Activated CD4-positive, alpha-beta T cell treated with anti-CD3 and anti-CD28 coated beads, Interleukin-2, amount 10 ng/mL, durations not matched to agents 7 days and 5 days (primary cell): ENCODE measurements around the gene HOXD9. TPM values are rescaled to one million over a fixed set of nuclear protein-coding genes. Genes with fewer than 3 reads are reported as not detected.

Experiments
- CTCF ChIA-PET: fragments of 350-600 bp; sonication (Branson Sonifier 250); formaldehyde crosslinking; loops from one replicate; lab custom pipeline; 2021; ENCODE audit warnings: antibody characterized with exemption; lab: Charles Lee
- POLR2A ChIA-PET: fragments of 350-600 bp; sonication (Branson Sonifier 250); formaldehyde crosslinking; loops from one replicate; lab custom pipeline; 2021; ENCODE audit warnings: antibody characterized with exemption; lab: Charles Lee
- DNase-seq: peaks from one replicate; pipeline ENCODE4 v3.0.0-alpha.2; 2020
- H3K27ac Mint-ChIP-seq: one replicate; pipeline ENCODE4 v1.8.0; 2021; ENCODE audit warnings: mild to moderate bottlenecking, moderate library complexity, mixed read lengths
- H3K27me3 Mint-ChIP-seq: one replicate; pipeline ENCODE4 v1.8.0; 2021; ENCODE audit warnings: mixed read lengths
- H3K36me3 Mint-ChIP-seq: one replicate; pipeline ENCODE4 v1.8.0; 2021; ENCODE audit warnings: low read depth, mixed read lengths
- H3K4me1 Mint-ChIP-seq: one replicate; pipeline ENCODE4 v1.8.0; 2021; ENCODE audit warnings: mixed read lengths
- H3K4me3 Mint-ChIP-seq: one replicate; pipeline ENCODE4 v1.8.0; 2021; ENCODE audit warnings: mild to moderate bottlenecking, moderate library complexity, mixed read lengths
- H3K9me3 Mint-ChIP-seq: one replicate; pipeline ENCODE4 v1.8.0; 2021; ENCODE audit warnings: mixed read lengths
- total RNA-seq, 2 experiments: library from RNA; stranded (reverse); gene quantifications; one replicate each; pipeline ENCODE4 v1.2.3, GENCODE V29; 2021

Gene HOXD9
- total RNA-seq, 2 experiments from 2014 or later = not detected

DNA sequence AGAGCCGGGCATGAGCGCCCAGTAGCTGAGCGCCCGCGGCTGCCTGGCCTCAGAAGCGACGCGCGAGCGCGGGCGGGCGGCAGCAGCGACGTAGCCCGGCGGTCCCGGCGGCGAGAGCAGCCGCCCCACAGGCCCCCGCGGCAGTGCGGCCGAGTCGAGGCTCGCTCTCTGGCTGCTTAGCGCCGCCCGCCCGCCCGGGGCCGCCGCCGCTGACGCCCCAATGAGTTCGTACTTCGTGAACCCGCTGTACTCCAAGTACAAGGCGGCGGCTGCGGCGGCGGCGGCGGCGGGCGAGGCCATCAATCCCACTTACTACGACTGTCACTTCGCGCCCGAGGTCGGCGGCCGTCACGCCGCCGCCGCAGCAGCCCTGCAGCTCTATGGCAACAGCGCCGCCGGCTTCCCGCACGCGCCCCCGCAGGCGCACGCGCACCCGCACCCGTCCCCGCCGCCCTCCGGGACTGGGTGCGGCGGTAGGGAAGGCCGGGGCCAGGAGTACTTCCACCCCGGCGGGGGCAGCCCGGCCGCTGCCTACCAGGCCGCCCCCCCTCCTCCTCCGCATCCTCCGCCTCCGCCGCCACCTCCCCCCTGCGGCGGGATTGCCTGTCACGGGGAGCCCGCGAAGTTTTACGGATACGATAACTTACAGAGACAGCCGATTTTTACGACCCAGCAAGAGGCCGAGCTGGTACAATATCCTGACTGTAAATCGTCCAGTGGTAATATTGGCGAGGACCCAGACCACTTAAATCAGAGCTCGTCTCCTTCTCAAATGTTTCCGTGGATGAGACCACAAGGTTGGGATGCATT is 7.8 kb downstream of the HOXD9 start:
- no peaks in the 10 kb centered on the region for H3K9me3 Mint-ChIP-seq
- no peak overlapping the region for H3K4me3 Mint-ChIP-seq
- H3K27me3 Mint-ChIP-seq = peaks cover 83% of the 10 kb centered on the region
- H3K4me1 Mint-ChIP-seq = peaks cover 20% of the 10 kb centered on the region
- DNase-seq = no peak
- H3K27ac Mint-ChIP-seq = no peak overlapping the region
- H3K36me3 Mint-ChIP-seq = no peaks in the 10 kb centered on the region
- ChIA-PET CTCF (interaction anchor here (1.1 to 2.4 kb wide), 4 partner anchors 11 to 60 kb away, joined by 3 to 7 read pairs (median 6); no protein-coding TSS in a partner anchor), POLR2A (no interaction called here)

GRCh38 chr2:176130957-176131847 is 8.7 kb downstream of the HOXD9 start:
- no peak for DNase-seq
- H3K4me1 Mint-ChIP-seq = peaks cover 28% of the 10 kb centered on the region
- CTCF ChIA-PET = interaction anchor here (0.5 to 2.4 kb wide), 10 partner anchors 10 to 507 kb away, joined by 3 to 7 read pairs (median 4); no protein-coding TSS in a partner anchor
- no peaks in the 10 kb centered on the region for H3K36me3 Mint-ChIP-seq
- H3K9me3 Mint-ChIP-seq = no peaks in the 10 kb centered on the region
- peak overlapping the region; percentile 43 for H3K4me3 Mint-ChIP-seq
- POLR2A ChIA-PET = no interaction called here
- peak overlapping the region; percentile 76 for H3K27ac Mint-ChIP-seq
- peaks cover 83% of the 10 kb centered on the region for H3K27me3 Mint-ChIP-seq

DNA sequence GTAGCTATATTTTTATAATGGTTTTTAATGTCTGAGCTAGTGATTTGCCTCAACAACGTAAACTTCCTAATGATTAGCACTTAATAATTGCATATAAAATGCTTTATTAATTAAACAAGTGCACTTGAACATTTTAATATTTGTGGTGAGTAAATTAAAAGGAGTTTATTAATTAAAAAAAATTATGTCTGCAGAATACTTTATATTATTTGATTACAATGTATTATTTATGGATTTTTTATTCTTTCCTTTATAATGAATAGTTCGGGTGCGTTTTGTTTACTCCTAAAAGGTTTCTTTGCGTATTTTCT is 9.3 kb downstream of the HOXD9 start:
- H3K4me1 Mint-ChIP-seq = peaks cover 28% of the 10 kb centered on the region
- CTCF ChIA-PET = interaction anchor here (0.5 to 2.4 kb wide), 10 partner anchors 9 to 506 kb away, joined by 3 to 7 read pairs (median 4); no protein-coding TSS in a partner anchor

GRCh38 chr2:176132205-176133171 is 10.0 kb downstream of the HOXD9 start:
- POLR2A ChIA-PET = no interaction called here

More for the DNA sequence above, 9.3 kb downstream of the HOXD9 start:
- no peak overlapping the region for H3K4me3 Mint-ChIP-seq
- DNase-seq = no peak
- POLR2A ChIA-PET = no interaction called here
- H3K27me3 Mint-ChIP-seq = peaks cover 81% of the 10 kb centered on the region
- no peak overlapping the region for H3K27ac Mint-ChIP-seq
- H3K9me3 Mint-ChIP-seq = no peaks in the 10 kb centered on the region
- no peaks in the 10 kb centered on the region for H3K36me3 Mint-ChIP-seq

DNA sequence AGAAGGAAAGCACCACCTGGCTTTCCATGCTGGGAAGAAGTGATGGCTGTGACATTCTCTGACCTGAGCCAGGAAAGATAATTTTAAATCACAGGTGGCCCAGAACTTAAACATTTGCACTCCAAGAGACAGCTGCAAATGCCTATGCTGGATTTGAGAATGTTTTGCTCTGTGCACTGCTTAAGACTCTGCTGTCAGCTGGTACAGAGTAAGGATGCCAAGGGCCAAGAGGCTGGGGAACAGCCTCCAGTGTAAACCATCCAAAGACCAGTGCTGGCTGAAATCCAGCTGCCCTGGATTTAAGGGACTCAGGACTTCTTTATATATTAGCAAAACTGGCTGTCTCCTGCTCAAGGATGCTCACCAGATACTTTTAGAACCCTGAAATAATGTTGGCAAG is 10.9 kb downstream of the HOXD9 start:
- H3K27ac Mint-ChIP-seq = no peak overlapping the region
- no peak for DNase-seq
- H3K9me3 Mint-ChIP-seq = no peaks in the 10 kb centered on the region
- no peak overlapping the region for H3K4me3 Mint-ChIP-seq
- CTCF ChIA-PET = interaction anchor here (0.5 to 1.9 kb wide), 6 partner anchors 11 to 326 kb away, joined by 3 to 7 read pairs (median 3); no protein-coding TSS in a partner anchor
- peaks cover 83% of the 10 kb centered on the region for H3K27me3 Mint-ChIP-seq
- POLR2A ChIA-PET = no interaction called here
- peaks cover 28% of the 10 kb centered on the region for H3K4me1 Mint-ChIP-seq
- peaks cover 2% of the 10 kb centered on the region for H3K36me3 Mint-ChIP-seq

More at GRCh38 chr2:176132205-176133171, 10.0 kb downstream of the HOXD9 start:
- DNase-seq = peak; percentile 28
- Mint-ChIP-seq H3K9me3 (no peaks in the 10 kb centered on the region), H3K27me3 (peaks cover 83% of the 10 kb centered on the region), H3K27ac (no peak overlapping the region), H3K4me3 (peak overlapping the region; percentile 69), H3K4me1 (peaks cover 28% of the 10 kb centered on the region), H3K36me3 (no peaks in the 10 kb centered on the region)
- CTCF ChIA-PET = interaction anchor here (0.5 to 2.4 kb wide), 16 partner anchors 8 to 506 kb away, joined by 3 to 7 read pairs (median 3); no protein-coding TSS in a partner anchor

DNA sequence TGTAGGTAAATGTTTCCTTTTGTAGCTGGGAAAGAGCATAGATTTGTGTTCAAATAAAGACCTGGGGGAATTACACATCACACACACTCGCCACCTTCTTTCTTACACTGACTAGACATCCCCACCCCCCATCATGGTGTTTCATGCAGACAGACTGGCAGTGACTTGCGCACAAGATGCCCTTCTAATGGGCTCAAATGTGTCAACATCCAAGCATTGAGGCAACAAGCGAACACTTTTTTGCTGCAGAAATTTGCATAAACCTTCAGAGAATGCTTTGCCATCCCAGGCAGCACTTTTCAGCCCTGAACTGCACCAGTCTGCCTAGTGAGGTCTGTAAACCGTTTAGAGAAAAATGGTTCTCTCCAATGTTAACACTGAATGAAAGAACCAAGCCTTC is 11.5 kb downstream of the HOXD9 start:
- POLR2A ChIA-PET = no interaction called here
- Mint-ChIP-seq H3K4me3 (no peak overlapping the region), H3K27me3 (peaks cover 83% of the 10 kb centered on the region), H3K27ac (no peak overlapping the region), H3K36me3 (peaks cover 4% of the 10 kb centered on the region), H3K4me1 (peaks cover 32% of the 10 kb centered on the region), H3K9me3 (no peaks in the 10 kb centered on the region)
- DNase-seq = no peak
- CTCF ChIA-PET = no interaction called here

DNA sequence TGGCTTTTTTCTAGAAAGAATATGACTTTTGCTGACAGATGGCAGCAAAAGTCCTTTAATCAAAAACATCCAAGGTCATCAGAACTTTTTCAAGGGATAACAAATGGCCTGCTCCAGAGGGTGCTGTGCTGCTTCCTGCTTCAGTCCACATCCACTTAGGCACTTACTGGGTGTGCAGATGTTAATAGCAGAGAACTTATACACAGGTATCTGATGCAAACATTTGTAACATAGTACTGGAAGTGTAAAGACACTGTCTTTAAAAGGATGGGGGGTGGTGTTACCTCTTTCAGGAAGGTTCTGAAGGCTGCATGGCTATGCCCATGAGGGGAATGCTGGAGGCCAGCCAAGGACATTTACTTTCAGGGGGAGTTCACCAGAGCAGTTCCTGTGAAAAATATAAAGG is 12.5 kb downstream of the HOXD9 start:
- peaks cover 4% of the 10 kb centered on the region for H3K36me3 Mint-ChIP-seq
- CTCF ChIA-PET = interaction anchor here (0.9 kb wide), 1 partner anchor 321 kb away, joined by 3 read pairs; no protein-coding TSS in a partner anchor
- no peak for DNase-seq
- H3K4me1 Mint-ChIP-seq = peaks cover 37% of the 10 kb centered on the region
- peaks cover 89% of the 10 kb centered on the region for H3K27me3 Mint-ChIP-seq
- POLR2A ChIA-PET = no interaction called here
- H3K27ac Mint-ChIP-seq = no peak overlapping the region
- no peaks in the 10 kb centered on the region for H3K9me3 Mint-ChIP-seq
- no peak overlapping the region for H3K4me3 Mint-ChIP-seq

- Mint-ChIP-seq H3K36me3 (peaks cover 4% of the 10 kb centered on the region), H3K4me1 (peaks cover 36% of the 10 kb centered on the region), H3K27me3 (peaks cover 86% of the 10 kb centered on the region), H3K27ac (peak overlapping the region; percentile 5), H3K9me3 (no peaks in the 10 kb centered on the region), H3K4me3 (no peak overlapping the region)
- ChIA-PET POLR2A (no interaction called here), CTCF (no interaction called here)
- no peak for DNase-seq
Observed at GRCh38 chr2:176136374-176137251, 14.1 kb downstream of the HOXD9 start.

GRCh38 chr2:176137252-176137580 is 14.7 kb downstream of the HOXD9 start:
- no peak overlapping the region for H3K4me3 Mint-ChIP-seq
- peaks cover 33% of the 10 kb centered on the region for H3K4me1 Mint-ChIP-seq
- ChIA-PET CTCF (no interaction called here), POLR2A (no interaction called here)
- H3K27me3 Mint-ChIP-seq = peaks cover 87% of the 10 kb centered on the region
- H3K9me3 Mint-ChIP-seq = no peaks in the 10 kb centered on the region
- DNase-seq = no peak
- peaks cover 4% of the 10 kb centered on the region for H3K36me3 Mint-ChIP-seq
- peak overlapping the region; percentile 5 for H3K27ac Mint-ChIP-seq

- Mint-ChIP-seq H3K9me3 (no peaks in the 10 kb centered on the region), H3K27ac (no peak overlapping the region), H3K27me3 (peaks cover 84% of the 10 kb centered on the region), H3K4me1 (peaks cover 30% of the 10 kb centered on the region), H3K4me3 (no peak overlapping the region), H3K36me3 (peaks cover 4% of the 10 kb centered on the region)
- DNase-seq = no peak
- ChIA-PET POLR2A (no interaction called here), CTCF (interaction anchor here (1.5 to 3.6 kb wide), 2 partner anchors 23 to 1806 kb away, joined by 3 to 22 read pairs; no protein-coding TSS in a partner anchor)
Observed at GRCh38 chr2:176137906-176138305, 15.4 kb downstream of the HOXD9 start.

DNA sequence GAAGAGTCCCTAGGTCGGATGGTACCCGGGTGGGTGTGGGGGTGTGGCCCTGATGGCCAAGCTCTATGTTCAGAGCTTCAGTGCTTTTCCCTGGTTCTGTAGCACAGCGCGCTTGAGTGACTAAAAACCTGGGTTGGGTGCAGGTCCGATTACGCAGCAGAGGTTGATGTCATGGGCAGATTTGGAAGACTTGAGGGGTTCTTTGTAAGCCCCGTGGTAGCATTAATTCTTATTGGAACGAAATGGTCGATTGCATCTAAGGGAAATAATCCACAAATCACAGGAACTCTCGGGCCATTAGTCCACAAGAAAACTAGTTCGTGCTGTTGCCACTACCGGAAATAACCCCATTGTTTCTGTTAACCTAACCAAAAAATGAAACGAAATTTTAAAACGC is 16.0 kb downstream of the HOXD9 start:
- ChIA-PET CTCF (interaction anchor here (1.2 to 3.6 kb wide), 5 partner anchors 10 to 1806 kb away, joined by 3 to 22 read pairs (median 3); no protein-coding TSS in a partner anchor), POLR2A (no interaction called here)
- H3K4me1 Mint-ChIP-seq = peaks cover 30% of the 10 kb centered on the region
- no peaks in the 10 kb centered on the region for H3K9me3 Mint-ChIP-seq
- peaks cover 83% of the 10 kb centered on the region for H3K27me3 Mint-ChIP-seq
- no peak for DNase-seq
- peaks cover 4% of the 10 kb centered on the region for H3K36me3 Mint-ChIP-seq
- H3K27ac Mint-ChIP-seq = no peak overlapping the region
- no peak overlapping the region for H3K4me3 Mint-ChIP-seq
